ENCODE data around the gene MED7.

MED7 gene

GRCh38 chr5:157162919-157163510 lies 20.4 kb upstream of the MED7 start:
- TF ChIP-seq CTCF (IDR thresholded peaks at IDR 0.05; ENCODE audit: control insufficient read depth, extremely low read depth, insufficient read depth): no peak
- no peak overlapping the region for H3K4me3 ChIP-seq (ENCODE audit: low read depth, low read length)
- no peak for DNase-seq (ENCODE audit: low read depth)

GRCh38 chr5:157161996-157162395 lies 19.3 kb upstream of the MED7 start:
- no peak for DNase-seq (ENCODE audit: low read depth)
- no peak overlapping the region for H3K4me3 ChIP-seq (ENCODE audit: low read depth, low read length)
- TF ChIP-seq CTCF (IDR thresholded peaks at IDR 0.05; ENCODE audit: control insufficient read depth, extremely low read depth, insufficient read depth): no peak

GRCh38 chr5:157160001-157160400 lies 17.3 kb upstream of the MED7 start:
- DNase-seq (ENCODE audit: low read depth): no peak
- no peak overlapping the region for H3K4me3 ChIP-seq (ENCODE audit: low read depth, low read length)

GRCh38 chr5:157159209-157159751 lies 16.6 kb upstream of the MED7 start:
- no peak for TF ChIP-seq CTCF (IDR thresholded peaks at IDR 0.05; ENCODE audit: control insufficient read depth, extremely low read depth, insufficient read depth)
- no peak overlapping the region for H3K4me3 ChIP-seq (ENCODE audit: low read depth, low read length)
- DNase-seq (ENCODE audit: low read depth): no peak

More at GRCh38 chr5:157160001-157160400, 17.3 kb upstream of the MED7 start:
- no peak for TF ChIP-seq CTCF (IDR thresholded peaks at IDR 0.05; ENCODE audit: control insufficient read depth, extremely low read depth, insufficient read depth)

- no peak for DNase-seq (ENCODE audit: low read depth)
- no peak for TF ChIP-seq CTCF (IDR thresholded peaks at IDR 0.05; ENCODE audit: control insufficient read depth, extremely low read depth, insufficient read depth)
- H3K4me3 ChIP-seq (ENCODE audit: low read depth, low read length): no peak overlapping the region
These were observed 14.7 kb upstream of the MED7 start for GRCh38 chr5:157157293-157157891.

GRCh38 chr5:157155297-157155696 lies 12.6 kb upstream of the MED7 start:
- no peak overlapping the region for H3K4me3 ChIP-seq (ENCODE audit: low read depth, low read length)
- no peak for DNase-seq (ENCODE audit: low read depth)
- no peak for TF ChIP-seq CTCF (IDR thresholded peaks at IDR 0.05; ENCODE audit: control insufficient read depth, extremely low read depth, insufficient read depth)

All from LNCaP clone FGC (cell line).